Measurements from ENCODE around the gene SLC29A3. TPM values are rescaled to one million over a fixed set of nuclear protein-coding genes. Genes with fewer than 3 reads are reported as not detected.

SLC29A3 gene
- total and polyA plus RNA-seq, 4 experiments from 2014 or later: 7.0 to 9.1 (median 8.2) TPM

GRCh38 chr10:71349406-71349805 is 30.3 kb downstream of the SLC29A3 start:
- ChIA-PET POLR2A (ENCODE audit: partially characterized antibody) (no interaction called here), CTCF (ENCODE audit: partially characterized antibody) (interaction anchor here (0.9 kb wide), 1 partner anchor 35 kb away, joined by 3 read pairs; no protein-coding TSS in a partner anchor)
- Mint-ChIP-seq H3K27ac (no peak overlapping the region), H3K27me3 (no peaks in the 10 kb centered on the region), H3K4me3 (no peak overlapping the region), H3K4me1 (peaks cover 0 to 8% (median 0%) of the 10 kb centered on the region in 4 donors), H3K36me3 (peaks cover 14 to 23% of the 10 kb centered on the region in 2 donors), H3K9me3 (no peaks in the 10 kb centered on the region)
- Histone ChIP-seq H3K36me3 (ENCODE audit: insufficient read depth, low read length) (no peaks in the 10 kb centered on the region), H3K4me1 (ENCODE audit: insufficient read depth, low read length) (no peaks in the 10 kb centered on the region), H3K9me3 (ENCODE audit: control insufficient read depth in 1 of 2, low read length in 2 of 2) (no peaks in the 10 kb centered on the region), H3K27me3 (ENCODE audit: insufficient read depth, low read length) (no peaks in the 10 kb centered on the region), H3K27ac (ENCODE audit: low read depth, low read length) (no peak overlapping the region), H3K4me3 (ENCODE audit: low read length in 2 of 2) (no peak overlapping the region)
- no peak for DNase-seq
- intact Hi-C loops (cut with micrococcal nuclease): no loop called here

GRCh38 chr10:71351087-71351486 is 32.0 kb downstream of the SLC29A3 start:
- H3K9me3 ChIP-seq (ENCODE audit: control insufficient read depth in 1 of 2, low read length in 2 of 2): no peaks in the 10 kb centered on the region
- Mint-ChIP-seq H3K36me3 (peaks cover 14 to 32% of the 10 kb centered on the region in 2 donors), H3K4me3 (no peak overlapping the region), H3K4me1 (peaks cover 0 to 8% (median 0%) of the 10 kb centered on the region in 4 donors), H3K27me3 (no peaks in the 10 kb centered on the region), H3K27ac (no peak overlapping the region), H3K9me3 (no peaks in the 10 kb centered on the region)
- H3K27me3 ChIP-seq (ENCODE audit: insufficient read depth, low read length): no peaks in the 10 kb centered on the region
- intact Hi-C loops (cut with micrococcal nuclease): no loop called here
- no peaks in the 10 kb centered on the region for H3K4me1 ChIP-seq (ENCODE audit: insufficient read depth, low read length)
- ChIA-PET POLR2A (ENCODE audit: partially characterized antibody) (no interaction called here), CTCF (ENCODE audit: partially characterized antibody) (interaction anchor here (1.3 to 1.8 kb wide), 2 partner anchors 10 to 219 kb away, joined by 3 to 4 read pairs; no protein-coding TSS in a partner anchor)
- no peak overlapping the region for H3K27ac ChIP-seq (ENCODE audit: low read depth, low read length)
- no peak overlapping the region for H3K4me3 ChIP-seq (ENCODE audit: low read length in 2 of 2)
- DNase-seq: no peak
- H3K36me3 ChIP-seq (ENCODE audit: insufficient read depth, low read length): peaks cover 2% of the 10 kb centered on the region

GRCh38 chr10:71351628-71352319 is 32.7 kb downstream of the SLC29A3 start:
- Histone ChIP-seq H3K36me3 (ENCODE audit: insufficient read depth, low read length) (peaks cover 4% of the 10 kb centered on the region), H3K9me3 (ENCODE audit: control insufficient read depth in 1 of 2, low read length in 2 of 2) (no peaks in the 10 kb centered on the region), H3K4me3 (ENCODE audit: low read length in 2 of 2) (no peak overlapping the region), H3K27ac (ENCODE audit: low read depth, low read length) (no peak overlapping the region), H3K27me3 (ENCODE audit: insufficient read depth, low read length) (no peaks in the 10 kb centered on the region), H3K4me1 (ENCODE audit: insufficient read depth, low read length) (no peaks in the 10 kb centered on the region)
- ChIA-PET CTCF (ENCODE audit: partially characterized antibody) (interaction anchor here (1.3 to 1.8 kb wide), 2 partner anchors 9 to 38 kb away, joined by 3 read pairs; no protein-coding TSS in a partner anchor), POLR2A (ENCODE audit: partially characterized antibody) (no interaction called here)
- Mint-ChIP-seq H3K9me3 (no peaks in the 10 kb centered on the region), H3K36me3 (peaks cover 14 to 37% of the 10 kb centered on the region in 2 donors), H3K4me1 (peaks cover 0 to 8% (median 0%) of the 10 kb centered on the region in 4 donors), H3K27ac (no peak overlapping the region), H3K4me3 (no peak overlapping the region), H3K27me3 (no peaks in the 10 kb centered on the region)
- DNase-seq: no peak
- intact Hi-C loops (cut with micrococcal nuclease): no loop called here

- ChIA-PET POLR2A (ENCODE audit: partially characterized antibody) (no interaction called here), CTCF (ENCODE audit: partially characterized antibody) (no interaction called here)
- Histone ChIP-seq H3K27me3 (ENCODE audit: insufficient read depth, low read length) (no peaks in the 10 kb centered on the region), H3K4me1 (ENCODE audit: insufficient read depth, low read length) (no peaks in the 10 kb centered on the region), H3K4me3 (ENCODE audit: low read length in 2 of 2) (no peak overlapping the region), H3K36me3 (ENCODE audit: insufficient read depth, low read length) (peaks cover 12% of the 10 kb centered on the region), H3K27ac (ENCODE audit: low read depth, low read length) (no peak overlapping the region), H3K9me3 (ENCODE audit: control insufficient read depth in 1 of 2, low read length in 2 of 2) (no peaks in the 10 kb centered on the region)
- Mint-ChIP-seq H3K9me3 (no peaks in the 10 kb centered on the region), H3K4me1 (peaks cover 0 to 8% (median 0%) of the 10 kb centered on the region in 4 donors), H3K4me3 (no peak overlapping the region), H3K36me3 (peaks cover 27 to 49% of the 10 kb centered on the region in 2 donors), H3K27ac (no peak overlapping the region), H3K27me3 (no peaks in the 10 kb centered on the region)
- intact Hi-C loops (cut with micrococcal nuclease): no loop called here
- DNase-seq: no peak
Measured at GRCh38 chr10:71353639-71354038, 34.6 kb downstream of the SLC29A3 start.

- Mint-ChIP-seq H3K4me1 (peaks cover 0 to 8% (median 0%) of the 10 kb centered on the region in 4 donors), H3K36me3 (peaks cover 38 to 59% of the 10 kb centered on the region in 2 donors), H3K27me3 (no peaks in the 10 kb centered on the region), H3K4me3 (no peak overlapping the region), H3K27ac (no peak overlapping the region), H3K9me3 (no peaks in the 10 kb centered on the region)
- ChIA-PET CTCF (ENCODE audit: partially characterized antibody) (no interaction called here), POLR2A (ENCODE audit: partially characterized antibody) (no interaction called here)
- intact Hi-C loops (cut with micrococcal nuclease): no loop called here
- Histone ChIP-seq H3K27ac (ENCODE audit: low read depth, low read length) (no peak overlapping the region), H3K36me3 (ENCODE audit: insufficient read depth, low read length) (peaks cover 12% of the 10 kb centered on the region), H3K9me3 (ENCODE audit: control insufficient read depth in 1 of 2, low read length in 2 of 2) (no peaks in the 10 kb centered on the region), H3K4me3 (ENCODE audit: low read length in 2 of 2) (no peak overlapping the region), H3K27me3 (ENCODE audit: insufficient read depth, low read length) (no peaks in the 10 kb centered on the region), H3K4me1 (ENCODE audit: insufficient read depth, low read length) (no peaks in the 10 kb centered on the region)
- no peak for DNase-seq
Measured at GRCh38 chr10:71354776-71355175, 35.7 kb downstream of the SLC29A3 start.

GRCh38 chr10:71355886-71356285 is 36.8 kb downstream of the SLC29A3 start:
- no peaks in the 10 kb centered on the region for H3K4me1 ChIP-seq (ENCODE audit: insufficient read depth, low read length)
- Mint-ChIP-seq H3K4me1 (peaks cover 0 to 2% (median 0%) of the 10 kb centered on the region in 4 donors), H3K4me3 (no peak overlapping the region), H3K27ac (no peak overlapping the region), H3K36me3 (peaks cover 40 to 64% of the 10 kb centered on the region in 2 donors), H3K27me3 (no peaks in the 10 kb centered on the region), H3K9me3 (no peaks in the 10 kb centered on the region)
- H3K27ac ChIP-seq (ENCODE audit: low read depth, low read length): no peak overlapping the region
- no peak overlapping the region for H3K4me3 ChIP-seq (ENCODE audit: low read length in 2 of 2)
- no peak for DNase-seq
- intact Hi-C loops (cut with micrococcal nuclease): no loop called here
- peaks cover 12% of the 10 kb centered on the region for H3K36me3 ChIP-seq (ENCODE audit: insufficient read depth, low read length)
- H3K27me3 ChIP-seq (ENCODE audit: insufficient read depth, low read length): no peaks in the 10 kb centered on the region
- ChIA-PET CTCF (ENCODE audit: partially characterized antibody) (no interaction called here), POLR2A (ENCODE audit: partially characterized antibody) (no interaction called here)
- no peaks in the 10 kb centered on the region for H3K9me3 ChIP-seq (ENCODE audit: control insufficient read depth in 1 of 2, low read length in 2 of 2)

GRCh38 chr10:71357792-71358265 is 38.8 kb downstream of the SLC29A3 start:
- CTCF ChIA-PET (ENCODE audit: partially characterized antibody): no interaction called here
- peaks cover 0 to 3% (median 0%) of the 10 kb centered on the region in 8 donors for H3K9me3 Mint-ChIP-seq
- H3K36me3 Mint-ChIP-seq: peaks cover 47 to 62% of the 10 kb centered on the region in 2 donors
- H3K4me3 ChIP-seq (ENCODE audit: low read length in 2 of 2): no peak overlapping the region
- no peak for DNase-seq
- H3K27ac ChIP-seq (ENCODE audit: low read depth, low read length): no peak overlapping the region
- H3K27me3 ChIP-seq (ENCODE audit: insufficient read depth, low read length): no peaks in the 10 kb centered on the region
- no peaks in the 10 kb centered on the region for H3K27me3 Mint-ChIP-seq
- H3K9me3 ChIP-seq (ENCODE audit: control insufficient read depth in 1 of 2, low read length in 2 of 2): no peaks in the 10 kb centered on the region
- no peaks in the 10 kb centered on the region for H3K4me1 Mint-ChIP-seq
- no peak overlapping the region for H3K27ac Mint-ChIP-seq
- H3K36me3 ChIP-seq (ENCODE audit: insufficient read depth, low read length): peaks cover 12% of the 10 kb centered on the region
- no peaks in the 10 kb centered on the region for H3K4me1 ChIP-seq (ENCODE audit: insufficient read depth, low read length)
- intact Hi-C loops (cut with micrococcal nuclease): no loop called here
- H3K4me3 Mint-ChIP-seq: no peak overlapping the region
- POLR2A ChIA-PET (ENCODE audit: partially characterized antibody): no interaction called here
